NCI-H510A (cell line): ENCODE results near the gene ECI1.

Experiments
- DNase-seq: peaks from one replicate; lab custom pipeline; 2025; lab: John Stamatoyannopoulos, UW

Gene ECI1

DNA sequence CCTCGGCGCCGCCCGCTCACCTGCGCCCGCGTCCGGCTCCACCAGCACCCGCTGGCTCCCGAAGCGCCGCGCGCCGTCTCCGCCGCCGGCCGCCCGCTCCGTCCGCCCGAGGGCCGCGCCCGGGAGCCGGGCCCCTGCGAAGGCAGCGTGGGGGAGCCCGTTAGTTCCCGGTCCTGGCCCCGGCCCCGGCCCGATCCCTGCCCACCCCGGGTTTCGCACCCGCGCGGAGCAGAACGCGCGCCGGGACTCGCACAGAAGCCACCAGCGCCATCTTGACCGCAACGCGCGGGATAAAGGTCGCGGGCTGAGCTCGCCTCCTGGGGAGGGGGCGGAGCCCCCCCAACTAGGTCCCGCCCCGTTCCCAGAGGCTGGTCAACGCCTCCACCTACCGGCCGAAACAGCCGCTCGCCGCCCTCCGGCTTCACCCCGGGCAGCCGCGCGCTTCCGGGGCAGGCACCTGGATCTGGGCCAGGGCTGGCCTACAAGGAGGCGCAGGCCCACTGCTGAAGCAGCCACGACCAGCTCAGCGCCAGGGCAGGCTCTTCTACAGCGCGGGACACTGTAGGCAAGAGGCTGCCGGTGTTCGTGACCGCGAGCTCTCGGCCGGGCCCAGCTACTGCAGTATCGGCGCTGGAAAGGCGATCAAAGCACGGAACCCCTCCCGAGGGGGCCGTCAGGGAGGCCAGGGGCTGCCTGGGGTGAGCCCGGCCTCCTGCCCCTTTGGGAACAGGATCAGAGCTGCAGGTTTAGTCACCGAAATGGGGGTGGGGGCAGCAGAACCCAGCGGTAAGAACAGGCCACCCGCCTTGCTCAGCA, at the start of gene ECI1:
Gene ECI1, minus strand, starts transcription at position 292 of the 816 bp plus-strand sequence. Its CDS starts 21 bp downstream, at position 271.
- DNase-seq: peak; percentile 79

DNA sequence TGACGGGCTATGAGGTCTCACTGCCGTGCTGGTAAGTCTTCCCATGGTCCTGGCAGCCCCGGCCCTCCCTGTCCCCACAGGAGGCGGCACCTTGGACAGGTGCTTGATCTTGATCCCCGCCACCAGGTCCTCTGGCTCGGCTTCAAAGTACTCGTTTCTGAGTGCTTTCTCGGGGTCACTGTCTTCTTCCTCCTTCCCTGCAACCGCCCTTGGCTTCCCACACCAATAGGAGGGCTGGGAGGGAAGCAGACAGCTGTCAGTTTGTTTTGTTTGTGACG, 48.5 kb upstream of the ECI1 start:
- DNase-seq: no peak

DNA sequence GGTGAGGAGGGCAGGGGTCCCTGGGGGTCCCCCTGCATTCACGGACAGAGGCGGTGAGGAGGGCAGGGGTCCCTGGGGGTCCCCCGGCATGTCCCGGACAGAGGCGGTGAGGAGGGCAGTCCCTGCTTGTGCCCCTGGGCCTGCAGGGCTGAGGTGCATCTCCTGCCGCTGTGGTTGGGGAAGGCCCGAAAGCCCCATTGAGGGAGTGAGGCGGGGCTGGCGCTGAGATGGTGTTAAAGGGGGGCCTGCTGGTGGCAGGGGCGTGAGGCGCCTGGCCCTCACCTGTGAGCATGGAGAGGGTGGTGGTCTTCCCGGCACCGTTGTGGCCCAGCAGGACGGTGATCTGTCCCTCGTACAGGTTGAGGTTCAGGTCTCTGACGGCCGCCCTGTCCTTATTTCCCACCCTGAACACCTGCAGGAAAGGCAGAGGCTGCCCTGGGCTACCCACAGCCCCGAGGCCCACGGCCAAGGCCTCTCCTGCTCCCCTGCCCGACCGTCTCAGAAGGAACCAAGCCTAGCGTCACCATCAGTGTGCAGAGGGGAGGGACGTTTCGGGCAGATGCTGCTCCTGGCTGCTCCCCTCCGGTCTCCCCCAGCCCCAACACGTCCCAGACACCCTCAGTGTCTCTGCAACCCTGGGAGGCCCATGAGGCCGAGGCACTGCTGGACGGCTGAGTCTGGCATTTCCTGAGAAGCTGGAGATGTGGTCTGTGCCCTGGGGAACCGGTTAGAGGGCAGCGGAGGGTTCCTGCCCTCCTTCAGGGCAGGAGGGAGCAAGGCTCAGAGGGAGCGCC, 47.9 kb upstream of the ECI1 start:
- no peak for DNase-seq

- DNase-seq: no peak
Observed at GRCh38 chr16:2298621-2299020, 47.2 kb upstream of the ECI1 start.

DNA sequence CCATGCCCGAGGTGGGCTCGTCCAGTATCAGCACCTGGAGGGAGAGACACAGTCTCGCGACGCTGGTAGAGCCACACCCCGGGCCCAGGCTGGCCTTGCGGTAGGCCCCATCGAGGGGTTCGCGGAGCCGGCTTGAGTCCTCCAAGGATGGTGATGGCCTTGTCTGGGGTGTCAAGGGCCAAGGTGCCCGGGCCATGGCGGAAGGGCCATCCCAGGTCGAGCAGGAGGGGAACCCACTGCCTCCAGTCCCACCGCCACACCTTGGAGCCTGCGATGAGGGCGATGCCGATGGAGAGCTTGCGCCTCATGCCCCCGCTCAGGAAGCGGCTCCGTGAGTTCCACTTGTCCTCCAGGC, 46.1 kb upstream of the ECI1 start:
- no peak for DNase-seq

GRCh38 chr16:2296661-2297505, 45.5 kb upstream of the ECI1 start:
- no peak for DNase-seq

DNA sequence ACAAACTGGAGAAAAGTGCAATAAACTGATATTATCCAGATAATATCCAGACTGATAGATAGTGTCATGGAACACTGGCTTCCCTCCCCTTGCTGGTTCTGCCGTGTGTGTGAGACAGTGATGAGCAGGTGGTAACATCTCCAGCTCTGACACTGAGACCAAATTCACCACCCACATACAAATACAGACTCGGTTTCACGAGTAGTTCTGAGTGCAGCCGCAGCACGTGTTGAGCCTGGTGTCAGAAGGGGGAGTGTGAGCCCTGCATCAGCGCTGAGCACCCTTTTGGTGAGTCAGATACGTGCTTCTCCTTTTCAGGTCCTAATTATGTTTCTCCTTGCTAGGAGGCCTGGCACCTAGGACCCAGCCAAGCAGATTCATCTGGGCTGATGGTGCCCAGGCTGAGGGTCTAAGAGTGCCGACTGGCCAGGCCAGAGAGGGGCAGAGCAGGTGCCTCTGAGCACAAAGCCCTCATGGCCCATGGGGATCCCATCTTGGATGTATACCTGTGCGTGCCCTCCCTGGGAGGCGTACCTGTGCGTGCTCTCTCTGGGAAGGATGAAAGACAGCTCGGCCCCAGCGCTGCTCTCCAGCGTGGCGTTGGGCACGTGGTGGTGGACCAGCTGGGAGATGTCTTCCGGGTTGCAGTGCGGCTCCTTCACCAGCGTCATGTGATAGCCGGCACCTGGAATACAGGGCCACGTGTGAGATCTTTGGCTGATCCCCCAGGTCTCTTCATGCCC, 43.8 kb upstream of the ECI1 start:
- DNase-seq: no peak

DNA sequence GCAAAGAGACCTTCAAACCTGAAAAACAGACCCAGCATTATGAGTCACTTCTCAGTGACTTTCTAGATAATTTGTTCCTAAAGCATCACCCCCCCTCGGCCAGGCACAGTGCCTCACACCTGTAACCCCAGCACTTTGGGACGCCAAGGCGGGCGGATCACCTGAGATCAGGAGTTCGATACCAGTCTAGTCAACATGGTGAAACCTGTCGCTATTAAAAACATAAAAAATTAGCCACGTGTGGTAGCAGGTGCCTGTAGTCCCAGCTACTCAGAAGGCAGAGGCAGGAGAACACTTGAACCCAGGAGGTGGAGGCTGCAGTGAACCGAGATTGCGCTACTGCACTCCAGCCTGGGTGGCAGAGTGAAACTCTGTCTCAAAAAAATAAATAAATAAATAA, 40.8 kb upstream of the ECI1 start:
- no peak for DNase-seq

DNA sequence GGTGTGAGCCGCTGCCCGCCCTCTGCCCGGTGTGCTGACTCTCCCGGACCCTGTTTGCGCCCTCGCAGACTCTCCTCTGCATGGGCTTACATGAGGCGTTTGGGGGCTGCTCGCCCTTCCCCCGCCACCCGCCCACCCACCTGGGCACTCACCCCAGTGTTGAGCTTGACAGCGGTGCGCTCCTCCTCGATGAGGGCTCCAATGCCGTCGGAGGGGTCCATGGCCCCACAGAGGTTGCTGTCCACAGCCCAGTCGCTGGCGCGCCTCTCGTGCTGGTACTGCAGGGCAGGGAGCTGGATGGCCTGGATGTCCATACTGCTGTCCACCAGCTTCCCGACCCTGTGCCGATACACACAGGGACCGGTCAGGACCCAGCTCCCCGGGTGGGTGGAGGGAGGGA, 37.9 kb upstream of the ECI1 start:
- no peak for DNase-seq

DNA sequence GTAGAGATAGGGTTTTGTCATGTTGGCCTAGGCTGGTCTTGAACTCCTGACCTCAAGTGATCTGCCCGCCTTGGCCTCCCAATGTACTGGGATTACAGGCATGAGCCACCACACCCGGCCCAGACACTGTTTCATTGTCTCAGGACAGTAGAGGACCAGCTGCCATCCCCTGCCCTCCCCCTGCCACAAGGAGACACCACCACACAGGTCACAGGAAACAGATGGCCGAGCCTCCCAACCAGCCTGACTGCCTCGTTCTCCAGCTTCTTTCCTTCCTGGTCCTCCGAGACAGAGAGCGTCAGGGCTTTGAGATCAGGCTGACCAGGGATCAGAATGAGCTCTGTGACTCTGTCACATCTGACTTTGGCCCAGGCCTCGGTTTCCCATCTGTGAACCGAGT, 37.3 kb upstream of the ECI1 start:
- no peak for DNase-seq

GRCh38 chr16:2287916-2288547, 36.6 kb upstream of the ECI1 start:
- no peak for DNase-seq

DNA sequence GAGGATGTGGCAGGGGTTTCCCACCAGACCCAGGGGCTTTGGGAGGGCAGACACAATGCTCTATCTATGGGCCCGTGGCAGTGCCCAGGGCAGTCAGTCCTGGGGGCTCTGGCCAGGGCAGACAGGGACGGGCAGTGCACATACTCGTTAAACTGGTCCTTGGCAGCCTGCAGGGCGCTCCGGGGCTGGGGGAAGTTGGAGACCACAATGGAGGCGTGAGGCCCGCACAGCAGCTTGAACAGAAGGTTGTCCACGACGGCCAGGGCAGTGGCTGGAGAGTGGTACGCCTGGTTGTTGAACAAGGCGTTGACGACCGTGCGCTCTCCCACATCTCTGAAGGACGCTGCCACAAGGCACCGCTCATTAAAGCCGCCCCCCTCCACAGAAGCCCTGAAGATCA, 35.2 kb upstream of the ECI1 start:
- DNase-seq: no peak

- DNase-seq: no peak
Observed at GRCh38 chr16:2285731-2286191, 34.4 kb upstream of the ECI1 start.

- no peak for DNase-seq
Observed at GRCh38 chr16:2284797-2285576, 33.6 kb upstream of the ECI1 start.

GRCh38 chr16:2284001-2284770, 32.8 kb upstream of the ECI1 start:
- DNase-seq: no peak

DNA sequence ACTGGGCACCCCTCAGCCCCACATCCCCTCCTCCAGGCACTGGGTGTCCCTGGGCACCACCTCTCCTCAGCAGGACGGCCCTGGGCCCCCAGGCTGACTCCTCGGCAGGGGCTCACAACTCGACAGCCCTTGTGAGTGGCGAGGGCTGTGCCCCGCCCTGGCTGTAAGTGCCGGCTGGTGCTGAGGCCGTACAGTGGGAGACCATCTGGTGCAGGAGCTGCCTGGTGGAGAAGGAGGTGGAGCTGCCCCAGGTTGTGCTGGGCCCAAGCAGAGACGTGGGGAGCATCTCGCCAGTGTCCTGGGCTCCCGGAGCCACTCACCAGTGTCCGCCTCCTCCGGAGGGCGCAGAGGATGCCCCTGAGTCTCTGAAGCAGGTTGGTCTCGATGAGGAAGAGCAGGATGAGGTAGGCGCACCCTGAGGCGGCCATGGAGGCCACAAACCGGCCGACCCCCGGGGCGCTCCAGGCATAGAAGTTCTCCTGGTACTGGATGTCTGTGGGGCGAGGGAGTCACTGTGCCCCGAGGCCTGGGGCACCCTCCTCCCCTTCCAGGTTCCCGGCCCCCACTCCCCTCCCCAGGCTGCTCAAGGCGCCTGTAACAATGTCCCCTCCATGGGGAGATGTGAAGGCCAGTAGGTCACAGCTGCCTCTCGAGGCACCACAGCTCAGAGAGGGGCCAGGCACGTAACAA, 31.6 kb upstream of the ECI1 start:
- DNase-seq: no peak

DNA sequence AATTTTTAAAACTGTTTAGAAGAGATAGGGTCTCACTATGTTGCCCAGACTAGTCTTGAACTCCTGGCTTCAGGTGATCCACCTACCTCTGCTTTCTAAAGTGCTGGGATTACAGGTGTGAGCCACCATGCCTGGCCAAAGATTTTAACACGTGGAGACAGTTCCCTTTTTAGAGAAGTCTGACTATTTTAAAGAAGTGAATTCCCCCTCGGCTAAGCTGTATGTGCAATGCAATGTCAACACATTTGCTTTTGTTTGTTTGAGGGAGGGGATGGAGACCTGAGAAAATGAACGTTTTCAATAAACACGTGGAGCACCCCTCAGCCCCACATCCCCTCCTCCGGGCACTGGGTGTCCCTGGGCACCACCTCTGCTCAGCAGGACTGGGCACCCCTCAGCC, 30.9 kb upstream of the ECI1 start:
- no peak for DNase-seq

DNA sequence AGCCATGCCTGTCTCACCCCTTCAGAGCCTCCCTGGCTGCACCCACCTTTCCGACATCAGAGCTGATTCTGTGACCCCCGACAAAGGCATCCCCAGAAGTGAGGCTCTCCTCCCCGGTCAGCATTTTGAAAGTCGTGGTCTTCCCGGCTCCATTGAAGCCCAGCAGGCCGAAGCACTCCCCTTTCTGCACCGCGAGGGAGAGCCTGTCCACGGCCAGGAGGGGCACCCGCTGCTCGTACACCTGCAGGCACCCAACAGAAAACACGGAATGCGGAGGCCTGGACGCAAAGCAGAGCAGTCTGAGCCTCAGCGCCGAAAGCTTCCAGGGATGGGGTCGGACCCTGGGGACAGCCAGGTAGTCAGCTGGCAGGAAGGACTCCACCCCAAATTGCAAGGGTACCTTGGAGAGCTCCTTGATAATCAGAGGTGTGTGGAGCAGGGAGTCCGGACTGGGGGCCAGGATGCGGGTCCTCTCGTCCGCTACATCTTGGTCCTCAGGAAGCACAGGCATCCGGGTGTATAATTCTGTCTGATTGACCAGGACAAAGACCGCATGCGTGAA, 29.7 kb upstream of the ECI1 start:
- DNase-seq: no peak

DNA sequence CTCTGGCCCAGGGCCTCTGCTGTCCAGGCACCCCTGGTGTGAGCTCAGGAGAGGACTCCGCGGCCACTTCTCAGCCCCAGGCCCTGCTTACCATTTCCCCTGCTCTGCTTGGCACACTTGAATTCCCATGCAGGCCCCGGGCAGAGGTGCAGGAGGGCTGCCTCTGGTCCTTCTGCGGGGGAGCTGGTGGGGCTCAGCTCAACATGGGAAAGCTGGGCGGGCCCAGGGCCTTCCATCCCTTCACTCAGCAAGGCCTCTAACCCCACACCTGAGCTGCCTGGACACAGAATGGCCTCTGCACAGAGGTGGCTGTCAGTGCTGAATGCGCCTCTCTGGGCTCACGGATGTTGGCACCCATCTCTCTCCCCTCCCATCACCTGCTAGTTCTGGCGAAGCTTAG, 29.1 kb upstream of the ECI1 start:
- no peak for DNase-seq
